ENCODE data around the gene PTPRCAP.

DNA sequence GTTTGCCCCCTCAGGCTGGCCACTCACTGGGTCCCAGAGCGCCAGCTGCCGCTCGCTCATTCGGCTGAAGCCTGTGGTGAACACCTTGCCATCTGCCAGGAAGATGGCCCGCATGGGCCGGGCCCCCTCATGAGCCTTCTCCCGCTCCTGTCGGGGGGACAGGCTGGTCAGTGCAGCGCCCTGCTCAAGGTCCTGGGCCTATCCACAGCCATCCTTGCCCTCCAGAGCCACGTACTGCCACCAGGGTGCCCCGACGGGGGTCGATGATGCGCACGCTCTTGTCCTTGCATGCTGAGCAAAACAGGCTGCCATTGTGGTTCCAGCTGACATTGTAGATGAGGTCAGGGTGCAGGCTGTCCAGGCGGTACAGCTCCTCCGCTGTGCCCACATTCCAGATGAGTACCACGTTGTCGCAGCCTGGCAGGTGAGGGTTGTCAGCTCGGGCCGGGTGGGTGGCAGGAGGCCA lies 3.6 kb upstream of the PTPRCAP start:
- TF ChIP-seq EGR1 (IDR thresholded peaks at IDR 0.05): no peak
- no peak for TF ChIP-seq TAF1 (IDR thresholded peaks at IDR 0.05; ENCODE audit: low read depth)
- TF ChIP-seq EP300 (IDR thresholded peaks at IDR 0.05; ENCODE audit: borderline replicate concordance): no peak
